SK-N-SH treated with all-trans-retinoic acid at 6 μM for 48 hours (cell line): ENCODE results near the gene TSPAN3.

Experiments
- OSR1 ChIP-seq: fragments of 250-450 bp; sonication (Bioruptor Pico); IDR thresholded peaks from 2 replicates; pipeline ENCODE4 v1.8.0; 2022; ENCODE audit warnings: moderate library complexity, mild to moderate bottlenecking, inconsistent platforms
- TCF4 ChIP-seq: fragments of 250-450 bp; sonication (Bioruptor Pico); IDR thresholded peaks from 2 replicates; pipeline ENCODE4 v1.8.0; 2021; ENCODE audit warnings: mild to moderate bottlenecking, moderate library complexity, borderline replicate concordance
- ZNF565 ChIP-seq: fragments of 450-650 bp; formaldehyde crosslinking; conservative IDR thresholded peaks from 2 replicates; pipeline ENCODE4 v1.5.0; 2020; ENCODE audit warnings: low read depth, mild to moderate bottlenecking, moderate library complexity

- TF ChIP-seq OSR1 (CRISPR knock-in tag) (no peak), ZNF565 (CRISPR knock-in tag) (no peak), TCF4 (CRISPR knock-in tag) (no peak)
These were observed 74.8 kb downstream of the TSPAN3 start for GRCh38 chr15:76996076-76996525.
